ENCODE results near the gene ATXN3L.
"Not testable (repeated sequence)": the region's sequence is repeated elsewhere in the genome, so short reads cannot be mapped to it uniquely, and the experiment has no call there.

Gene ATXN3L

GRCh38 chrX:13311560-13311959 lies 8.3 kb downstream of the ATXN3L start:
- in situ Hi-C loops (cut with MboI; ENCODE audit: low pct_unique_long_range_greater_than_20kb, low sequenced_read_pairs): no loop called here

GRCh38 chrX:13309631-13310030 lies 10.2 kb downstream of the ATXN3L start:
- in situ Hi-C loops (cut with MboI; ENCODE audit: low pct_unique_long_range_greater_than_20kb, low sequenced_read_pairs): no loop called here
- no peak for DNase-seq

More at GRCh38 chrX:13311560-13311959, 8.3 kb downstream of the ATXN3L start:
- no peak for DNase-seq

- no peak for DNase-seq
- in situ Hi-C loops (cut with MboI; ENCODE audit: low pct_unique_long_range_greater_than_20kb, low sequenced_read_pairs): no loop called here
These were observed 12.8 kb downstream of the ATXN3L start for GRCh38 chrX:13307041-13307440.

GRCh38 chrX:13305108-13305507 lies 14.7 kb downstream of the ATXN3L start:
- DNase-seq: no peak
- in situ Hi-C loops (cut with MboI; ENCODE audit: low pct_unique_long_range_greater_than_20kb, low sequenced_read_pairs): no loop called here

GRCh38 chrX:13304052-13304451 lies 15.8 kb downstream of the ATXN3L start:
- in situ Hi-C loops (cut with MboI; ENCODE audit: low pct_unique_long_range_greater_than_20kb, low sequenced_read_pairs): no loop called here
- no peak for DNase-seq

- DNase-seq; in situ Hi-C loops (cut with MboI; ENCODE audit: low pct_unique_long_range_greater_than_20kb, low sequenced_read_pairs): not testable (repeated sequence)
These were observed 16.6 kb downstream of the ATXN3L start for GRCh38 chrX:13303248-13303647.

- in situ Hi-C loops (cut with MboI; ENCODE audit: low pct_unique_long_range_greater_than_20kb, low sequenced_read_pairs): no loop called here
- DNase-seq: no peak
These were observed 21.0 kb downstream of the ATXN3L start for GRCh38 chrX:13298836-13299235.

GRCh38 chrX:13295841-13296240 lies 24.0 kb downstream of the ATXN3L start:
- no peak for DNase-seq
- in situ Hi-C loops (cut with MboI; ENCODE audit: low pct_unique_long_range_greater_than_20kb, low sequenced_read_pairs): no loop called here

DNA sequence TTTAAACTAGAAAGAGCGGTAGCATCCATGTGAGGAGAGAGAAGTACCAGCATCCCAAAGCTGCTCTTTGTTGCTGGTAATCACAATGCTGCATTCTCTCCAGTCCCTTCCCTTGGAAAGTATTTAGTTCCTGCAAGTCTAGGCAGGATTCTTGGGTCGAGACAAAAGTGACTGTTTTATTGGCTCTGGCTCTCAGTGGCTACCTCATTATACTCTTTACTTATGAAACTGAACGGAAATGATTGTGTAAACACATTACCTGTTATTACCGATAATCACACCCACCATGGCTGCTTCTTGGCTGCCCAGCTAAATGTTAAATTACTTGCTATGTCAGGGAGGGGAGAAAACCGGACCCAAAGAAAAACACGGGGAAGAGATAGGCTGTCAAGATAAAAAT lies 26.2 kb downstream of the ATXN3L start:
- no peak for DNase-seq
- in situ Hi-C loops (cut with MboI; ENCODE audit: low pct_unique_long_range_greater_than_20kb, low sequenced_read_pairs): no loop called here

- no peak for DNase-seq
- in situ Hi-C loops (cut with MboI; ENCODE audit: low pct_unique_long_range_greater_than_20kb, low sequenced_read_pairs): no loop called here
These were observed 28.8 kb downstream of the ATXN3L start for GRCh38 chrX:13290891-13291614.

- in situ Hi-C loops (cut with MboI; ENCODE audit: low pct_unique_long_range_greater_than_20kb, low sequenced_read_pairs): no loop called here
- DNase-seq: no peak
These were observed 31.2 kb downstream of the ATXN3L start for GRCh38 chrX:13288671-13289070.

GRCh38 chrX:13287816-13288215 lies 32.0 kb downstream of the ATXN3L start:
- in situ Hi-C loops (cut with MboI; ENCODE audit: low pct_unique_long_range_greater_than_20kb, low sequenced_read_pairs): no loop called here
- peak; percentile 9 for DNase-seq

DNA sequence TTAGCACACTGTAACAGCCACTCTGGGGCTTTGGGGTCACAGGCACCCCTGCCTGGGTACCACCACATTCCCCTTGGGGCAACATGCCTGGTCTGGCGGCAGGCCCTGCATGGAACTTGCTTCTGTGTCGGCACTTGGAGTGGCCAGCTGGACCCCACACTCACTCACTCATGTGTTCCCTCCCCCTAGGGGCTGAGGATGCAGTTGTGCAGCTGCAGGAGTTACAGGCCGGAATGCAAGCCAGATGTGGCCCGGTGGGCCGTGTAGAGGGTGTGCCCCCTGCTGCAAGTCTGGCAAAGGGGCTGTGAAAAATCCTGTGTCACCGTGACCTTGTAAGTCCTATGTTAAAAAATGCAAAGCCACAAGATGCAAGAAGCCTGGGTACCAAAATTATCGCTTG lies 34.2 kb downstream of the ATXN3L start:
- no peak for DNase-seq
- in situ Hi-C loops (cut with MboI; ENCODE audit: low pct_unique_long_range_greater_than_20kb, low sequenced_read_pairs): no loop called here

DNA sequence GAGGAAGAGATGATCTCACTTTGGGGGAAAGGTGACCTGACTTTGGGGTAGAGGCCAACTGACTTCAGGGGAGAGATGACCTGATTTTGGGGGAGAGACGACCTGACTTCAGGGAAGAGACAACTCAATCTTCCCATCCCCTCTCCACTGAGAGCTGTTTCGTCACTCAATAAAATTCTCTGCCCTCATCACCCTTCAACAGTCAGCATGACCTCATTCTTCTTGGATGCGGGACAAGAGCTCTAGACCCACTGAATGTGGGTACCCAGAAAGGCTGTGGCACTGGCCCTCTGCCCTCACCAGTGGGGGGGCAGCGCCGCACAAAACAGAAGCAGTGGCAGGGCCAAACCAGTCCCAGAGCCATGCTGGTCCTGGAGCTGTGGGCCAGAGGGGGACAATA lies 34.6 kb downstream of the ATXN3L start:
- DNase-seq: no peak
- in situ Hi-C loops (cut with MboI; ENCODE audit: low pct_unique_long_range_greater_than_20kb, low sequenced_read_pairs): no loop called here

DNA sequence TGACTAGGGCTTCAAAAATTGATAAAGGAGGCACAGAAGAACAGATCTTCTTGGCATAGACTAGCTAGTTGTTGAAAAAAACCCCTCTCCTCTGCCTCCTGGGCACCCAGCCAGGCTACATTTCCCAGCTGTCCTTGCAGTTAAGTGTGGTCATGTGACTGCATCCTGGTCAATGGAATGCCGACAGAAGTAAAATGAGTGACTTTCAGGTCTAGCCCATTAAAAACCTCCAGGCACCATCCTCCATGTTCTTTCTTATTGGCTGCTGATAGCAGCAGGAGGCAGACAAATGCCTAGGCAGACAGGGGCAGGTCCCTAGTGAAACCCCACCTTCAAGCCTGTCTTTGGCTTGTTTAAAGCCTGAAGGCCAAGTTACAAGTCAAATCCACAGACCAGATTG lies 35.3 kb downstream of the ATXN3L start:
- in situ Hi-C loops (cut with MboI; ENCODE audit: low pct_unique_long_range_greater_than_20kb, low sequenced_read_pairs): no loop called here
- no peak for DNase-seq

DNA sequence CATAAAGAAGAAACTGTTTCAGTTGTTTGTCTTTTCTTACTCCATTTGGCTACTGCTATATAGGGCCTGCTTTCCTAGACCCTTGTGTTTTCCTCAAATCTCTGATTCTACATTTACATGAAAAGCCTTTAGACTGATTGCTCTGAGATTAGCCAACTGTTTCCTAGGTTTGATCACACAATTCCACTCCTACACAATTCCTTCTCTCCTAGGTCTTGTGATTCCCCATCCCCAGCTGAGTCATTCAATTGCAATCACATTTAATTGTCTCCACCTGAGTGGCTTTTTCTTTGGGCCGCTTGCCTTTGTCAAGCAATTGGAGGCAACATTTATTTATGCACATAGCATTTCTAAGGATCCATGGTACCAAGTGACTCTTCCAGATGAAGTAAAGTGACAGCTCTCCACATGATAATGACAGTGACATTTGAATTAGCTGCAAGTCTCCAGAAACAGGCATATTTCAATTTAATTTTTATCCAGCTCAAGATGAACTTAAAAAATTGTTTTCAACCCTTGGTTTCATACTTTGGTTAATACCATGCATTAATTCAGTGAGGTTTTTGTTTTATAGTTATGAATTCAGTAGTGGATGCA lies 35.8 kb downstream of the ATXN3L start:
- in situ Hi-C loops (cut with MboI; ENCODE audit: low pct_unique_long_range_greater_than_20kb, low sequenced_read_pairs): no loop called here
- DNase-seq: no peak

DNA sequence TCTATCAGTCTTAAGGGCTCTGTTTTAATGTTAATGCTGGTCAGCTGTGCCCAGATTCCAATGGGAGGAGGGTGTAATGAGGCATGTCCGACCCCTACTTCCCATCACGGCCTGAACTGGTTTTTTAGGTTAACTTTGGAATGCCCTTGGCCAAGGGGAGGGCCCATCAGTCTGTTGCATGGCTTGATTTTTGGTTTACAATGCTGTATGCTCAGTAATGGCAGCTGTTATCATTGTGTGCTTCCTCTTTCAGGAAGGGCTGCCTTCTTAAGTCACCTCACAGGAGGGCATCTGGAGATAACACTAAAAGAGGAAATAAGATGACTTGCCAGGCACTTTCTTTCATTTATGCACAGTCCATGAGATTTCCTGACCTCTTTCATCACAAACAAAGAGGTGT lies 36.3 kb downstream of the ATXN3L start:
- DNase-seq: peak; percentile 90
- in situ Hi-C loops (cut with MboI; ENCODE audit: low pct_unique_long_range_greater_than_20kb, low sequenced_read_pairs): no loop called here

GRCh38 chrX:13281289-13281688 lies 38.6 kb downstream of the ATXN3L start:
- in situ Hi-C loops (cut with MboI; ENCODE audit: low pct_unique_long_range_greater_than_20kb, low sequenced_read_pairs): no loop called here
- DNase-seq: no peak

- no peak for DNase-seq
- in situ Hi-C loops (cut with MboI; ENCODE audit: low pct_unique_long_range_greater_than_20kb, low sequenced_read_pairs): no loop called here
These were observed 40.4 kb downstream of the ATXN3L start for GRCh38 chrX:13279279-13280018.

DNA sequence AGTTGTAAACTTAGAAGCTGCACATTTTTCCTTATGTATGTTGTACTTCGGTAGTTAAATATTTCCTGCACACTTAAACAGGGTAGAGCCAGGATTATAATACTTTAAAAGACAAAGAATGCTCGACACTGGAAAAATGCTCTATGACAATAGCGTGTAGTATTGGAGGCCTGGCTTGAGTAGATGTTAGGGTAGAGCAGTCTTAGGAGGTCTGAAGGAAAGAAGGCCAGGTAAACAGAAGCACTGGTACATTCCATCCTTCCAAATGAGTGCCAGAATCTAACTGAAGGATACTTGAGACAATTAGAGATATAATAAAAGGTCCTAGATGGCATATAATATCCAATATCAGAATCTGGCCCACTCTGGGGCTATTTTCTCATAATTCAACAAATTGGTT lies 42.3 kb downstream of the ATXN3L start:
- in situ Hi-C loops (cut with MboI; ENCODE audit: low pct_unique_long_range_greater_than_20kb, low sequenced_read_pairs): no loop called here
- DNase-seq: no peak
